HG03064 (cell line): ENCODE data around the gene CD276.

ENCODE experiments used
- ATAC-seq: cut with Tn5 transposase; IDR thresholded peaks from one replicate; pipeline ENCODE4 v1.9.1; 2021; ENCODE audit warnings: low read depth; ENCODE audit not compliant: unreplicated experiment

Gene CD276

DNA sequence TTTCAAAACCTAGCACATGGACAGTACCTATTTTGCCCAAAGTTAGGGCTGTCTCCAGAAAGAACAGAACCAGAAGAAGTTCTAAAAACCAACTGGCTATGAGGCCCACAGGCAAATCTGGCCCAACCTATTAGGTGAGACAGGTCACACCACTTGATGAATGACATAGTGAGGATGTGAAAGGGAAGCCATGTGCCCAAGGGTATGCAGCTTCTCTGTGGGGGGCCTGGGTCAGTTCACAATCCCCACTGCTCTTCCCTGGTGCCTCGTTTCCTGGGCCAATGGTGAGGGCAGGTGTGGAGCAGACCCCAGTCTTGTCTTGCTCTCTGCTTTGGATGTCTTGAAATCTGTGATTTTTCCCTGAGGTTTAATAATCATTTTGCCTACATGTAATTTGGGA, 60.1 kb downstream of the CD276 start:
- ATAC-seq, result no peak

DNA sequence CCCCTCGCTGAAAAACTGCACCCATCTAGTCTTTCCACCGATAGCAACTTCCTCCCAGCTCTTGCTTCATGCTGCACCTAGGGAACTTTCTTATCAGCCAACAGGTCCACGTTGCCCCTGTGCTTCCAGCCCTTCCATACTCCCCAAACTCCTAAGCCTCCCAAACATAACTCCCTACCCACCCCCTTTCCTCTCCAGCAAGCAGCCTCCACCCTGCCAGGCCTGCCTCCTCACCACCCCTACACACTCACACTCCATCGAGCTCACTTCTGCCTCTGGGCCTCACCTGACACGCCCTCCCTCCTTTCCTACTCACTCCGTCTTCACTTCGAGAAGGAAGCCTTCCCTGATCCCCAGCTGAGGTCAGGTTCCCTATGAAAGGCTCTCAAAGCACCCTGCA, 60.9 kb downstream of the CD276 start:
- no peak for ATAC-seq

DNA sequence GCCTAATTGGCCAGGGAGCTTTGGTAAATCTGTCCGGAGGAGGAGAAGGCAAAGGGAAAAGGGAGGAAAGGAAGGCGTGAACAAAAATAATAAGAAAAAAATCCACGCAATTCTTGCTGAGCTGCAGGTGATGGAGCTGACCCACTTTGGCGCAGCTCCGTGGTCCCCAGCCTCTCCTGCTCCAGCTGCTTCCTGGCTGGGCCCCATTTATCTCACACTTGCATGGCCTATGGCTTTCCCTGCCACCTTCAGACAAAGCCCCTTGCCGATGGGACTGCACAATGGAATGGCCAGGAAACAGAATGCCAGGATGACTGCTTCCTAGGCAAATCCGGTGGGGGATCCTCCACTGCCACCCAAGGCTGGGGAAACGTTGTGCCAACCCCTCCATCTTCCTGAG, 62.1 kb downstream of the CD276 start:
- ATAC-seq, result no peak

DNA sequence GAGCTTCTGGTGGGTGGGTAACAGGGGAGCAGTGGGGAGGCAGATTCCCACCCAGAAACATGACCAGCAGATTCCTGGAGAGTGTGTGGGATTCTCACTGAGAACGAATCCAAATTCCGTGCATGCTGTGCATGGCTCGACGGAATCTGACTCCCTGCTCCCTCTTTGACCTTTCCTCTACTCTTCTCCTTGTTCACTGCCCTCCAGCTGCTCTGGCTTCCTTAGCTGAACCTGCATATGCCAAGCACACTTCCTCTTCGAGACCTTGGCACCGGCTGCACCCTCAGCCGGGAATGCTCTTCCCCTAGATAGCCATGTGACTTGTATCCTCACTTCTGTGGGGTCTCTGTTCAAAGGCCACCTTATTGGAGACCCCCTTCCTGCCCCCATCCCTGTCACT, 62.7 kb downstream of the CD276 start:
- ATAC-seq, result no peak

DNA sequence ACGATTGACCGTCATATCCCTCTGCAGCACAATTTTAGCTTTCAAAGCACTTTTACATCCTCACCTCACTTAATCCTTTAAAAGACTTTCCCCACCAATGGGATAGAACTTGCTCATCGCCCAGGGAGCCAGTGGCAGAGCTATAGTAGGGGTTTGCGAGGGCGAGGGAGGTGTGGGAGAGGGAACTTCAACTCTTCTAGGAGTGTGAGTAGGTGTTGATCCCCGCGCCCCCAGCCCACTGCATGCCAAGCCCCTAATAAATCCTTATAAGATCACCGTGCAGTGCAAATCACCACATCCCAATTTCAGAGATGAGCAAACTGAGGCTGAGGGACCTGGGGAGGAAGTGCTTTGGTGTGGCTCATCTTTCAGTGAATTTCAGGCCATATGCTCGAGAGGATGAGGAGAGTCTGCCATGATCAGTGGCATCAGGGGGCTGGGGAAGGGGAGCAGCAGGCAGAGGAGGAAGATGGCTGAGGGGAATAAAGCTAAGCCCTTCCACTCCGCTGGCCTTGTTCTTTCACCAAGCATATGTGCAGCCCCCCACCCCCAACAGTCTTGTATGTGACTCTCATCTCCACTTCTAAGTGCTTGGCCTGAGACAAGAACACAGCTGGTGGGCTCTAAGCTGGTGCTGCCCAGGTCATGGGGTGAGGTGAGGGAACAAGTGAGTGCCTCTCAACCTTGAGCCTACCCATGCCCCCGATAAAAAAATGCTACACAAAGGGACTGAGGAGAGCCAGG, 63.8 kb downstream of the CD276 start:
- no peak for ATAC-seq

DNA sequence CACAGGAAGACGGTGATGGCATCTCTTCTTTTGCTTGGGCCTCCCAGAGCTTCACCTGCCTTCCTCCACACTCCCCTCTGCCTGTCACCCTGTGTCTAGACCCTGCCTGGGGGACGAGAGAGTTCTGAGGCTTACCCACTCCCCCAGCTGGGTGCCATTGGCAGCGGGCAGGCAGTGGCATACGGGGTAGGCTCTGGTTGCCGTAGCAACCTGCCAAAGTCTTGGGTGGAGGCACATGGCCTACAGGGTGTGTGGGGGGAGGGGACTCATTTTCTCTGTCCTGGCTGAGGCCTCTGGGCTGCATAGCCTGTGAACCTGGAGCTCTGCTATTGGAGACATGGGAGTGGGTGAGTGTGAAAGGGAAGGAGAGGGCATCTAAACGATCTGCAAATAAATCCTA, 64.5 kb downstream of the CD276 start:
- no peak for ATAC-seq

DNA sequence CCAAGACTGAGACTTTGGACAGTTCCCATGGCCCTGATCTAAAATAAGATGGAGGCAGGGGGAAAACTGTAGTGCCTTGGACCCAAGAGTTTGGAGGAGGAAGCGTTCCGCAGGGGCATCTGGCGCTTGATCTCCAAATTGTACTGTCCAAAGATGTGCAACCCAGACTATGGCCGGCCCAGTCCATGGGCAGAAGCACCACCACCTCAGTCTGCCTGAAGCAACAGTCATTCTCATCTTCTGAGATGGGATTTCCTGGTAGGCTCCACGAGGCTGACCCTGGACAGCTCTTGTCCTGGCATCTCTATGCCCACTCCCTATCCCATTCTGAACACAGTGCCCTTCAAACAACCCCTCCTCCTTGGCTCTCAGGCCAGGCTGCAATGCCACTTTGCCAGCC, 65.3 kb downstream of the CD276 start:
- ATAC-seq, result no peak

DNA sequence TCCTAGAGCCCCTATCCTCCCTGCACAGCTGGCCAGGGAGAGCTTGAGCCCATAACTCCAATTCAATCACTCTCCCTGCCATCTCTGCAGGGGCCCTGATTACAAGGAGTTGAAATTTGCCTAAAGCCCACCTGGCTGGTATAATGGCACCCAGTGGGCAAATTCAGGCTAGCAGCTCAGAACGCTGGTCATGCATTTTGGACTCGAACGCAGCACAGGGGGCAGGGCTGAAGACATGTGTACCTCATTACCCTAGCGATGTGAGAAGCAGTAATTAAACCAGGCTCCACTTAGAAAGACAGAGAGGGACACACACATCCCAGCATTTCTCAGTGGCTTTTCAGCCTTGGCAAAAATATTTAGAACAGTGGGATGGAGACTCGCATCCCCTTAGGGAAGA, 65.8 kb downstream of the CD276 start:
- no peak for ATAC-seq

DNA sequence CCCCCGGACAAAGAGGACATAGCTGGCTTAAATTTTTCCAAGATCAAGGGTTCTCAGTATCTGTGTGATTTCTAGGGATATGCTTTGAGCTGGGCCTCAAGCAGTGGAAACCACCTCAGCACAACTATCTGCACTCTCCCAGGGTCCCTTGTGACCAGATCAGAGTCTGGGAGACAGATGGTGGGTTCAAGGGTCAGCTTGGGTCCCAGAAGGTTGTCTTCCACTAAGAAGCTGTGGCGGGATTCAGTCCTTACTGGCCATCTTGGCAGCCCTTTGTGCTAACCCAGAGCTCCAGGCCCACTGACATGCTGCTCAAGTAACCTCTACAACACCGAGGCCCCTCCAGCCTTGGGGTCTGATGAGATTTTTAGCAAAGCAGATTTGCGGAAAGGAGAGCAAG, 66.3 kb downstream of the CD276 start:
- ATAC-seq, result no peak

DNA sequence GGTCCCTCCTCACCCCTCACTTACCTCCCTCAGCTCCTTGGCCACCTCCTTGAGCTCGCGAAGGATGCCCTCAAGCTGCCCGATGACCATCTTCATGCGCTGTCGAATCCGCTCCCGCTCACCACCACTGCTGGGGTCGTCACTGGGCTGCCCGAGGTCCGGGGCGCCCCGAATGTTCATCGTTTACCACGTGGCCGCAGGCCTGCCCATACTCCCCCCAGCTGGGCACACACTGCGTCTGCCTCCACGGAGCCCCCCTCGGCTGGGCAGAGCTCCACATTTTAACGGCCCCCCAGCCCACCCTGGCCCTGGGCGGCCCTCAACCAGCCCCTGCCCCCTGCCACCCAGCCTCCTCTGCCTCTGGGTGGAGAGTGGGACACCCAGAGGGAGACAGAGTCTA, 66.8 kb downstream of the CD276 start:
- ATAC-seq, result no peak

DNA sequence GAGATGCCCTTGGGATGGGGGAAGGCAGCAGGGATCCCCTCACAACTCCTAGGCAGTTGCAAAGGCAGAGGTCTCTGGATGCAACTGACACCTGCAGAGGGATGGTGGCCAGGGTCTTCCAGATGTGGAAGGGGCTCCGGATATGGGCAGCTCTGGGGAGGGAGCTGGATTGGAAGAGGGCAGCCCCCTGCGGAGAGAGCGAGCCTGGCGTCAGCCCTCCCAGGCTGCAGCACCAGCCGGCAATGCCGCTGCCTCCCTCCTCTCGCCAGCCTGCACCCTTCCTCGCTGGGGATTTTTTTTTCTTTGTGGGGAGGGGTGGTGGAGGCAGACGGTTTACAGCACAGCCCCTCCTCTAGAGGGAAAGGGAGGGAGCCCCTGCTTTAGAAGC, 67.3 kb downstream of the CD276 start:
- no peak for ATAC-seq

DNA sequence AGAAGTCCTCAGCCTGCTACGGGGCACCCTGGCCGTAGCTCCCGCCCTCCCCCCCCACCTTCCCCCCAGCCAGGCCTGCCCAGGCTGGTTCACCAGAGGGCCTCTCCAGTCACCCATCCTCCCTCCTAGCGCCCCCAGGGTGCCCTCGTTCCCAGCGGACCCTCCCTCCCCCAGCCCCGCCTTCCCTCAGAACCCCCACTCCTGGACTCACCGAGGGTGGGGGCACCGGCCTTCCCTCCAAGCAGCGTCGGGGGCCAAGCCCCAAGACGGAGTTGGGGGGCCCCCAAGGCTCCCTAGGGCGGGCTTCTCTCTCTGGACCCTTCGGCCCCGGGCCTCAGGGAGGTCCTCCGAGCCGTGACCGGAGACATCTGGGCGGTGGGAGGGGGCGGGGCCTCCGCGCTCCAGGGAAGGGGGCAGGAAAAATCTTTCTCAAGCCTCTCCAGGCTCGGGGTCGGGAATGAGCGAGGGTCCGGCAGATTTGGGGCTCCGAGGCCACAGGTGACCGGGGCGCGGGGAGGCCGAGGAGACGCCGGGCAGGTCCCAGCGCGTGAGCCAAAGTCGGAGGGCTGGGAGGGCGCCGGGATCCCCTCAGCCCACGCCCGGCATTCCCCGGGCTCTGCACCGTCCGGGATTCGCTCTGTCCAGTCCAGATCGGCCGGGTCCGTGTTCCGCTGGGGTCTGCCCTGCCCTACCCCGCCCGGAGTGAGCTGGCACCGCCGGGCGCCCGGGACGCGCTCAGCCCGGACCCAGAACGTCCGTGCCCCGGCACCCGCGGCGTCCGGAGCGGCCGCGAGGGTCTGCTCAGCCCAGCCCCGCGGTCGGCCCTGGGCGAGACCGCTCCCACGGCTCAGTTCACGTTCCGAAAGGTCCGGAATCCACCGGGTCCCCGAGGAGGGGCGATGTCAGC, 68.0 kb downstream of the CD276 start:
- ATAC-seq, result no peak

DNA sequence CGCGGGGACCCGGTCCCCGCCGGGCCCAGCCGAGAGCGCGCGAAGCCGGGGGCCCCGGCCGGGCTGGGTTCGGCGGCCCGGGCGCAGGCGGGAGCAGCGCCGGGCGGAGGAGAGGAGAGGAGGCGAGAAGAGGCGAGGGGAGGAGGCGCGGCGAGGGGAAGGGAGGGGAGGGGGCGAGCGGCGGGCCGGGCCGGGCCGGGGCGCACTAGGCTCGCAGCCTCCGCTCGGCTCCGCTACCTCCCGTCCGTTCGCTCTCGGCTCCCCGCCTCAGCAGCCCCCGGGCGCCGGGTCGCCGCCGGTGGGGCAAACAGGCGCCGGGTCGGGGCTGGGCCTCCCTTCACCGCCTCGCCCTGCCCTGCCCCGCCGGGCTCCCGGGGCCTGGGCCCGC, 68.6 kb downstream of the CD276 start:
- ATAC-seq, result no peak

DNA sequence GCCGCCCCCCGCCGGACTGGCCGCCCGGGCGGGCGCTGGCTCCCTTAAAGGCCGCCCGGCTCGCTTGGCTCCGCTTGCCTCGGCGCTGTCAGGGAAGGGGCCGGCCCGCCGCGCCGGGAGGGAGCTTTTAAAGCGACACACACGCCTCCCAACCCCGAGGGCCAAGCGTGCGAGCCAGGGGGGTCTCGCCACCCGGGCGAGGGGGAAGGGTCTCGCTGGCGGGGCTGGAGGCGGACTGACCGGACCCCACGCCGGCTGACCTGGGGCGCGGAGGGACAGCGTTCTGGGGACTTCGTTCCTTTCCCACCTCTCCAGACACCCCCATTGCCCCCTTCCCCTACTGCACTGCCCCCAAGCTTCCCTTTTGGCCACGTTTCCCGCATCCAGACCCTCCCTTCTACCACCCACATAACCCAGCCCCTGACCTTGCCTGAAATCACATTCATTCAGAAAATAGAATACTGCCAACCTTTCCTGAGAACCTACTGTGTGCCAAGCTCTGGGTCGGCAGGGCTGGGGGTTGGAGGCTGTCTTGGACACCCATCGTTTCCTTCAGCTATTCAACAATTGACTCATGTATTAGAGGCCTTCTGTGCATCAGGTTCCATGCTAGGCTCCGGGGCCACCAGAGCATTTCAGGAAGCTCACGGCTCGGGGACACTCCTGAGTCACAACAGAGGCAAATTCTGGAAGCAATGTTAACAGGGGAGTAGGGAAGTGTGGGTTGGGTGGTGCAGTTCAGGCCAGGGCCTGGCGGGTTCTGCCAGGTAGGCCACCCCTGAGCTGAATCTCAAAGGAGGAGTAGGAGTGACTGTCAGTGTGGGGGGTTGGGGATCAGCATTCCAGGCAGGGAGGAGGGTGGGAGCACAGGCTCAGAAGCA, 69.3 kb downstream of the CD276 start, which contains the start of gene INSYN1:
Gene INSYN1 (minus strand): TSS at position 102 of the 881 bp plus-strand sequence. CDS start 2,221 bp downstream, outside the sequence.
- ATAC-seq, result no peak

DNA sequence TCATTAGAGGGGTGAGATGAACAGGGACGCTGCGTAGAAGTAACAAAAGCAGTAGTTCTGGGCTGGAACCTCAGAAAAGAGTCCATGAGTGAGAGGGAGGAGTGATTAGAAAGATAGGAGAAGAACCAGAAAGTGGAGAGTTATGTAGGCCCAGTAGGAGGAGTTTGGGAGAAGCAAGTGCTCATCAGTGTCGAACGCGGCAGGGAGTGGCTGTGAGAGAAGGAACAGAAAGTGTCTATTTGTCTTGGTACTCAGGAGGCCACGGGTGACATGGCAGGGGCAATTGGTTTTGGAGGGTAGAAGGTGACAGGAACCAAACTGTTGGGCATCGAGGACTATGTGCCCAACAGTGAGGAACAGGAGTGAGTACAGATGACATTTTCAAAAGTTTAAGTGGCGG, 70.3 kb downstream of the CD276 start:
- ATAC-seq, result no peak

DNA sequence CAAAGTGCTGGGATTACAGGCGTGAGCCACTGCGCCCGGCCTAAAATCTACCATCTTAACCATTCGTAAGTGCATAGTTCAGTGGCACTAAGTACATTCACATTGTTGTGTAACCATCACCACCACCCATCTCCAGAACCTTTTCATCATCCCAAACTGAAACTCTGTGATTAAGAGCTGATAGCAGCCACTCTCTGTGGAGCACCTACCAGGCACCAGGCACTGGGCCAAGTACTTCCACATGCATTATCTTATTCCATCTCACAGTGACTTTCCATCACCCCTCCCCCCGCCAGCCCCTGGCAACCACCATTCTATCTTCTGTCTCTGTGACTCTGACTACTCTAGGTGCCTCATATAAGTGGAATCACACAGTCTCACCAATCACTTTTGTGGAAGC, 71.3 kb downstream of the CD276 start:
- ATAC-seq, result no peak

DNA sequence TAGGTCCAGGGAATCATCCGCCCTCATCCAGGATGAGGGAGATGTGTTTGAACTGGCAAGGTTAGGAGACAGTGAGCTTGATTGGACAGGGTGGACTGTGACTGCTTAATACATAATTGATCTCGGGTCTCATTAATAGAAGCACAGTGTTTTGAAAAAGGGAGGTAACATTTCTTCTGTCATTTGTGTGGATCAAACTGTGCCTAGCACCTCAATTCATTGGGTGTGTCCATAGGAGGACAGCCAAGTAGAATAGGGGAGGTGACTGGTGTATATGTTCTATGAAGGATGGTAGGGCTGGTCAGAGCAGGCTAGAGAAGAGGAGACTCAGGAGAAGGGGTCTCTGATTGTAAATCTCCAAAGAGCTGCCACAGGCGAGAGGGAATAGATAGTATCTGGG, 71.8 kb downstream of the CD276 start:
- ATAC-seq, result no peak

DNA sequence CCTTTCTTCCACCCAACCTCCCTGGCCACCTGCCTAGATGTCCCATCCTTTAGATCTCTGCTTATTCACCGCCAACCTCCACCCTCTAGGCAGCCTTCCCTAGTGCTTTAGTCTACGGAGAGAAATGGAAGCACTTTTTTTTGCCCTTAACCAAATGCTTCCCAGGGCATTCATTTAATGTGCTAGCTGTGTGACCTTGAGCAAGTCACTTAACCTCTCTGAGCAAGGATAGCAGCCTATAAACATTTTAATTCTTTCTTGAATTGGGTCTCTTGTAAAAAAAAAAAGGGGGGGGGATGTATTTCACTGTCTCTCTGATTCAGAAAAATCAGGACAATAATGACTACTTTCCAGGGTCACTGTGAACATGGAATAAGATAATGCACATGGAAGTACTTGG, 72.2 kb downstream of the CD276 start:
- no peak for ATAC-seq

DNA sequence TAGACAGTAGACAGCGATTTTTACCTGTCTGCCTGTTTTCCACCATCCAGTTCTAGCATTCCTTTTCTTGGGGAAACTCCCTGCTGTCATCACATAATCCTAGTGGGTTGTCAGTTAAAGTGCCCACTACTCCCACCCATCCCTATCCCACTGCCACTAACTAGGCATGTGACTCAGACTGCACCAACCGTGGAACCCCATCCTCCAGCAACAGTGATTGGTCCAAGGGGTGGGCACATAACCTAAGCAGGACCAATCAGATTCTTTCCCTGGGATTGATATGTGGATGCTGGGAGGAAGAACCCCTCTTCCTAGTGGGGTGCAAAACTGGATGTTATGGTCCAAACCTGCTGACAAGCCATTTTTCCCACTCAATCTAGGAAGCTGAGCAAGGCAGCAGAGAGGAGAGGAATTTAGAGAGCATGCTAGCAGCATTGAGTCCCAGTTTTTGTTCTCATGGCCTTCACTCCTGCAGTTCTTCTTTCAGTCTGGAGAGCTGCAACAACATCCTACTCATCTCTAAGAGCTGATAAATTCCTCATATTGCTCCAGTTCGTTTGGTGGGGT, 72.8 kb downstream of the CD276 start:
- ATAC-seq, result no peak

DNA sequence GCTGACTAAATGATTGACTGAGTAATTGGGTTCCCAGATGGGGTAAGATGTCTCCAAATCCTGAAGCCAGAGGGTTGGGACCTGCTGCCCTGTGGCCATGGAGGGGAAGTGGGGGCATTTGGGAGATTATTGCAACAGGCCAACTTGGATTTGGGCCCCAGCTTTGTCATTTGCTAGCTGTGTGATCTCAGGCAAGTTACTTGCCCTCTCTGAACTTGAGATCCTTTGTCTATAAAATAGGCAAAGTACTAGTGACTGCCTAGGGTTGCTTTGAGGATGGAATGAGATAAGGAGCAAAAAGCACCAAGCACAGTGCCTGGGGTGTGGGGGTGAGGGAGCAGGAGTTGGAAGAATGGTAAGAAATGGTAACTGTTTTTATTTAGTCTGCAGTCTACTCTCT, 73.4 kb downstream of the CD276 start:
- no peak for ATAC-seq

DNA sequence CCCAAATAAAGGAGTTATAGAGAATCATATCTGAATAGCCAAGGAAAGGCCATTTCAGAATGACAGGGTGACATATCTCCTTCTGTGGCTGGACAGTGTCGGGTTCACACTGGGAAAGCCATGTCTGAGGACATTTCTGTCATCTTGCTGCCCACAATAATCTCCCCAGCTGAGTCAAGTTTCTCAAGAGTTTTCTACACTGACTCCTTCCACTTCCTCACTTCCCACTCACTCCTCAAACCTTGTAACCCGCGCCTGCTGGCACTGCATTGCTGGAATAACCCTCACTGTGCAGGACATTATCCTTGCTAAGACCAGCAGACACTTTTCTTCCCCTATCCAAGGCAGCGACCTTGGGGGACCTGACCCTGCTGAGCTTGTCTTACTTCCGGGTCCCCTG, 74.3 kb downstream of the CD276 start:
- no peak for ATAC-seq
